ENCODE measurements around the gene BLNK.

DNA sequence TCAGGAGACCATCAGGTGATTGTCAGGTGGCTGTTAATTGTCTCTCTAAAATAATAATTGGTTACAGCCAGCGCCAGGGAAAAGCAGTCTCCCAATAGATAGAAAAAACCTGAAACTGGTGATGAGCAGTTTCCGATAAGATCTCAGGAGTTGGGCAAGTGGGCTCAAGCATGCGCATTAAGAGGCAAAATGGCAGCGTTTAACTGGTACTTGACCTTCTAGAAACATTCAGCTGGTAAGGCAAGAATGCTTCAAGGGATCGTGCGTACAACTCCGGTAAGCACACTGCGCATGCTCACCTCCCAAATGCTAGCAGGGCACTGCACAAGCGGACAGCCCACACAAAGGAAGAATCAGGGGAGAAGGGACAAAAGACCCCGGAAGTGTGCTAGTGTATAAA, 48.5 kb downstream of the BLNK start:
- TF ChIP-seq POLR2A (IDR thresholded peaks at IDR 0.05): no peak
- TF ChIP-seq, protein P1, sequence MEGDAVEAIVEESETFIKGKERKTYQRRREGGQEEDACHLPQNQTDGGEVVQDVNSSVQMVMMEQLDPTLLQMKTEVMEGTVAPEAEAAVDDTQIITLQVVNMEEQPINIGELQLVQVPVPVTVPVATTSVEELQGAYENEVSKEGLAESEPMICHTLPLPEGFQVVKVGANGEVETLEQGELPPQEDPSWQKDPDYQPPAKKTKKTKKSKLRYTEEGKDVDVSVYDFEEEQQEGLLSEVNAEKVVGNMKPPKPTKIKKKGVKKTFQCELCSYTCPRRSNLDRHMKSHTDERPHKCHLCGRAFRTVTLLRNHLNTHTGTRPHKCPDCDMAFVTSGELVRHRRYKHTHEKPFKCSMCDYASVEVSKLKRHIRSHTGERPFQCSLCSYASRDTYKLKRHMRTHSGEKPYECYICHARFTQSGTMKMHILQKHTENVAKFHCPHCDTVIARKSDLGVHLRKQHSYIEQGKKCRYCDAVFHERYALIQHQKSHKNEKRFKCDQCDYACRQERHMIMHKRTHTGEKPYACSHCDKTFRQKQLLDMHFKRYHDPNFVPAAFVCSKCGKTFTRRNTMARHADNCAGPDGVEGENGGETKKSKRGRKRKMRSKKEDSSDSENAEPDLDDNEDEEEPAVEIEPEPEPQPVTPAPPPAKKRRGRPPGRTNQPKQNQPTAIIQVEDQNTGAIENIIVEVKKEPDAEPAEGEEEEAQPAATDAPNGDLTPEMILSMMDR (IDR thresholded peaks at IDR 0.05): no peak
